ENCODE data around the gene ZBTB39. TPM values are rescaled to one million over a fixed set of nuclear protein-coding genes. Genes with fewer than 3 reads are reported as not detected.
"Not testable (repeated sequence)": the region's sequence is repeated elsewhere in the genome, so short reads cannot be mapped to it uniquely, and the experiment has no call there.

The ZBTB39 gene
- polyA plus RNA-seq, 5 donors = 9.1 to 12.8 (median 10.5) TPM

DNA sequence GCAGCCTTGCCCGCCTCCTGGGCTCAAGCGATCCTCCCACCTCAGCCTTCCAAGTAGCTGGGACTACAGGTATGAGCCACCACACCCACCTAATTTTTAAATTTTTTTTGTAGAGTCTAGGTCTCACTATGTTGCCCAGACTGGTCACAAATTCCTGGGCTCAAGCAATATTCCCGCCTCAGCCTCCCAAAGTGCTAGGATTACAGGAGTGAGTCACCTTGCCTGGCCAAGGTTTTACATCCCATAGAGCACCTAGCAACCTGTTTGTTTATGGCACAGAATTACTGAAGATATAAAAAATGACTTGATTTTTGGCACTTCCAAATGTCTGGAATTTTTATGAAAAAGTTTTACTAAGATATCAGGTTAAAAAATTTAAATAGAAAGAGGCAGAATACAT, 27.1 kb upstream of the ZBTB39 start:
- DNase-seq = no peak

- no peak for DNase-seq
Measured at GRCh38 chr12:57031789-57032188, 25.4 kb upstream of the ZBTB39 start.

DNA sequence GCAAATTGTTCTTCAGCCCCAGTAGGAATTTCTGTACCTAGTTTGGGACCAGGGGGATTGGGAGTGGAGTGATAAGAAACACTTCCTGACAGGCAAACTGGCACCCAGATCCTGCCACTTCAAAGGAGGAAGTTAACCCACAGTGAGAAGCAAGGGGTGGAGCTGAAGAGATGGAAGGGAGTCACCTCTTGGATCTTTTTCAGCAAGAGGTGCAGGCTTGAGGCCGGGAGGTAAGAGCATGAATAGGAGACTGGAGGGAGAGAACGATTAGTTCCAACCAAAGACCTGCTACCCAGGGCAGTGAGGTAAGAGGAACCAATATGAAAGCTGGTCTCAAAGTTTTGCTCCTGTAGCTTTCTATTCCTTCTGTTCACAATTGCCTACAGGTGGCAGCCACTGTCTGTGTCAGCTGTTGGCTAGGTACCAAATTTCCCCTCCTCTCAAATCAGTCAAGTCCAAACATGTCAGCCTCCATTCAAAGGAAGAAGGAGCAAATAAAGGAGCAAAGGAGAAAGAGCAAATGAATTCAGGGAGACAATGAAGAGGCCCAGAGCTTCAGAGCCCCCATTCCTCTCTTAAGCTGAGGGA, 24.9 kb upstream of the ZBTB39 start:
- DNase-seq = no peak

DNA sequence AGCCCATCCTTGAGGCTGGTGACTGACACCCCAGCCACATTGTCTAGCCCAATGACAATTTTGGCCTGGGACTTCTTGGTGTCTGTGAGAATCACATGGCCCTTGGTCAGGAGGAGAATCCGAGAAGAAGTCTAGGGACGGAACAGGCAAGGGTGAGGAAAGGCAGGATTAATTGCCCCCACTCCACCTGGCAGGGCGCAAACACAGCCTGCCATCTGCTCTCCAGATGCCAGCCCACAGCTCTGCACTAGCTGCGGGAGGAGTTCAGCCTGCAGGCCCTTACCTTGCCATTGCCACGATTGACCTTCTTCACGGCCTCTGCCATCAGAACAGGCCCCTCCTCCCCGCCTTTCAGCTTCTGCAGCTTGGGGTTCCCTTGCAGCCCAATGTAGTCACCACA, 23.1 kb upstream of the ZBTB39 start:
- DNase-seq = no peak

DNA sequence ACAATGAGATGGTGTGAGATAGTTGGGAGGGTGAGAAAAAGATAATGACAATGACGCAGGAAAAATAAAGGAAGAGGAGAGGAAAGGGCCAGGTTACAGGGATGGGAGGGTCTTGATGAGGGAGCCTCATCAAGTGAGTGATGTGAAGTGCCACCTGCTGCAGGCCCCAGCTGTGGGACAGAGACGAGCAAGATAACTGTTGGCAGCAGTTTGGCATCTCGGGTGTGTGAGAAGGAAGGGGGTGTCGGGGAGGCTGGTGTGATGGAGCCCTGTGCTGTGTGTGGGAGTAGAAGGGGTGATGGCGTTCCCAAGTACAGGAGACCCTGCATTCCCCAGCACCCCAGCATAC, 21.4 kb upstream of the ZBTB39 start:
- no peak for DNase-seq

GRCh38 chr12:57027011-57027804, 20.9 kb upstream of the ZBTB39 start:
- DNase-seq = no peak

DNA sequence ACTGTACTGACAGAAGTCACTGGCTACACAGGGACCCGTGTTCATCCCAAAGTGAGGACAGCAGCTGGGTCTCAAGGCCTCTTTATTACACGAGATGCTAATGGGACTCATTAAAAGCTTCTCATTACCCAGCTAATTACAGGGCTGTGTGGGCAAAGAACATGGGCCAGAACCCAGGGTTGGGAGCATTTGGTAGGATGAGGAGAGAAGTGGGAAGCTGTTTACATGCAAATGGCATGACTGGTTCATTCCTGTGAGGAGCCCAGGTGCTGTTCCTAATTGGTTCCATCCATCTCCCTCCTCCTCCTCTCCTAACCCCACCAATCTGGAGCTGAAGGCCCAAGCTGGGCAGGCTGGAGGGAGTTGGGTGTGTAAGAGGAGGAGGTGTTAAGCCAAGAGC, 18.9 kb upstream of the ZBTB39 start:
- no peak for DNase-seq

DNA sequence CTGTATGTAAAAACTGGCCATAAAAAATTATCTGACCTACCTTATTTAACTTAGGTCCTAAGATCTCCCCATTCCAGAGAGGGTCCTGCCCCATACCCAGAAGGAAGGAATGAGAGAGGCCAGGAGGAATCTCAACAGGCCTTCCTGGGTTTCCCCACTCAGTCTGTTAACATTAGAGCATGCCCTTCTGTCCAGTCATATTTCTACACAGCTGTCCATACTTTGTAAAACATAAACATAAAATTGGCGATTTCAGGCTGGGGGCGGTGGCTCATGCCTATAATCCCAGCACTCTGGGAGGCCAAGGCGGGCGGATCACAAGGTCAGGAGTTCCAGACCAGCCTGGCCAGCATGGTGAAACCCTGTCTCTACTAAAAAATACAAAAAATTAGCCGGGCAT, 16.0 kb upstream of the ZBTB39 start:
- not testable (repeated sequence) for DNase-seq

DNA sequence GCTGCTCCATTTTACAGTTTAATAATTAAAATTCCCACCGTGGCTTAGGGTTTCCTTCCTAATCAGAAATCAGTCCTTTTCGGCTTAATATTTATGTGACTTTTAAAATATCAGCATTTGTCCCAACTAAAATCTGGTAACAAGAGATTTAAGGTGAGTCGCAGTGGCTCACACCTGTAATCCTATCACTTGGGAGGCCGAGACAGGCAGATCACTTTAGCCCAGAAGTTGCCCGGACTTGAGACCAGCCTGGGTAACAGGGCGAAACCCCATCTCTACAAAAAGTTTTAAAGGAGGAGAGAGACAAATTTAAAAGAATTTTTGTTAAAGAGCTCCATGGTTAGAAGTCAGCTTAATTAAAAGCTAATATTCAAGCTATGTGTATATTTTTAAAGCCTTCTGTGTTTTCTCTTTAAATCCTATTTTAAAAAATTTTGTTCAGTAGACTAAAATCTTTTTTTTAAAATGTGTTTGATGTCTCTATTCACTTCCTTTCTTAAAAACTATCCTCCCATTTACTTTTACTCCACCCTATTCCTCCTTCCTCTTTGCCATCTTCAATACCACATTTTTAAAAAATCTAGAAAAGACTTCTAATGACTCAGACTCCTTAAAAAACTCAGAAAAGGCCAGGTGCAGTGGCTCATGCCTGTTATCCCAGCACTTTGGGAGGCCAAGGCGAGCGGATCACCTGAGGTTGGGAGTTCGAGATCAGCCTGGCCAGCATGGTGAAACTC, 13.8 kb upstream of the ZBTB39 start:
- no peak for DNase-seq

- no peak for DNase-seq
Measured at GRCh38 chr12:57018906-57019305, 12.6 kb upstream of the ZBTB39 start.

GRCh38 chr12:57018353-57018752, 12.0 kb upstream of the ZBTB39 start:
- DNase-seq = not testable (repeated sequence)

DNA sequence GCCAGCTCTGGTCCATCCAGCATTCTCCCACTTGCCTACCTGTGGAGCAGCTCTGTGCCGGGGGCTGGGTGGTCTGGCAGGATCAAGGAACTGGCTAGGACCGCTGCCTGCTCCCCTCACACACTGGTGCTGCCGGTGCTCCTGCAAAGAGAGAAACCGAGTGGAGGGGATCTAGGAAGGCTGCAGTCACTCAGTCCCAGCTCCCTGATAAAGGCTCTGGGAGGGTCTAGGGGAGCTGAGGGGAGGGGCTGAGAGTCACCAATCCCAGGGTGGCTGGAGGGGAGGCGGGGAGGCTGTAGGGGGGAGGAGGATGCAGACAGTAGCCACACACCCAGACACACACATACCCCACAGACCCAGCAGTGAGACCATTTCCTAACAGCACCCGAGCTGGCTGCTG, 10.0 kb upstream of the ZBTB39 start, which contains the start of gene TAC3:
Gene TAC3, minus strand, starts transcription at position 182 of the 400 bp plus-strand sequence. CDS start 732 bp downstream, outside the sequence.
- DNase-seq = no peak

- no peak for DNase-seq
Measured at GRCh38 chr12:57012600-57013465, 6.5 kb upstream of the ZBTB39 start.

DNA sequence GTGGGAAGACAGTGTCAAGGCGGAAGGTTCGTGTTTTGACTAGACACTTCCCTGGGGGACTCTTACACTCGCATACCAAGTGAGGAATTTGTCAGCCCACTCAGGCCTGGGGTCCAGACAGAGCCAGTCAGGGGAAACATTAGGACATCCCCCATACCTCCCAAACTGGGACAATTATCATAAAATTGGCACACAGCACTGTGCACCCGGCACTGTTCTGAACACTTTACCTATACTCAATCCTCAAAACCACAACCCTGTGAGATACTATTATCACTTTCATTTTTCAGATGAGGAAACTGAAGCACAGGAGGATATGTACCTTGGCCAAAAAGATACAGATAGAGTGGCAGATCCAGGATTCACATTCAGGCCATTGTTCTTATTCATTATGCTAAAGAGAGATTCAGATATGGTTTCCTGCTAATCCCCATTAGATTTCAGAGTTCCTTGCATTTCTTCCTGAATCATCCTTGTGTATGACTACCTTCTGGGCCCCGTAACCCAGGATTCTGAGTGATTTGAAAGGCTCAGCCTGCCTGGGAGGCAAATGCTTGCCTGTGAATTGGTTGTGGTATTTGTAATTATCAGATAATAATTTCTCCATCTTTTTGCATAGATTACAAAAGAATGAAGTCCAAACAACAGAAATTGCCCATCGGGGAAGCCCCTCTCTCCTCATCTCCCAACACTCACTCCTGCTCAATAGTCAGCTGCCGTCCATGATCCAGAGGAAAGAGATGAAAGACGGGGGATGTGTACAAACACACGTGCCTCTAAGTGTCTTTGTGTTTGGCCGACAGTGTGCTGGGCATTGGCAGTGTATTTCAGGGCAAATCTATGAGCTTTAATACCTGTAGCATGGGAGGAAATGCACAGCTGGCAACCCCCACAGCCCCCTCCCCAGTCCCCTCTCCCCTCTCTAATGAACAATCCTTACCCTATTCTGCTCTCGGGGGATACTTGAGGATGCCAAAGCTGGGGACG, 5.4 kb upstream of the ZBTB39 start:
- DNase-seq = no peak

DNA sequence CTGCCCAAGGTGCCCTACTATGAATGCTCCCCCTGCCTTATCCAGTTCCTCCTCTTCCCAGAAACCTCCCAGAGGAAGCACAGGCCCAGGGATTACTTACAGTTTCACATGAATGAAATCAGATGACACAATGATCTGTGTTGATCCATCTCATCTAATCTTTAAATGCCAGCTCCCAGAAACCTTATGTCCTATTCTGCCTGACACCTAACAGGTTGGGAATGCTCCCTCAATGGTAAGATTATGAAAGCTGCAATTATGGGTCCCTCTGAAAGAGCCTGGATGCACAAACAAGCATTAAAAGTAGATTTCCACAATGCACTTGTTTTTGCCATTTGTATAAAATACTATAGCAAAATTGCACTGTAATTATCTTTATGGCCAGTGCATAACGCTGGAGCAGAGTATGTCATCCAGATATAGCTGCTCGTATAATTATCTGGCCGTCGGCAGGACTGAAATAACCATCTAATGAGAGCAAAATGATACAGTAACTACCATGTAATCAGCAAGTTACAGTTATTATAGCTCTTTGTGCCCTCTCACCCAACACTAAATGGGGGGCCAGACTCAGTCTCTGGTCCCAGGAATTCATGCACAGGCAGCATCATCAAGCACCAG, 4.4 kb upstream of the ZBTB39 start:
- DNase-seq = no peak

- no peak for DNase-seq
Measured at GRCh38 chr12:57009949-57010626, 3.7 kb upstream of the ZBTB39 start.

GRCh38 chr12:57008178-57008577, 1.8 kb upstream of the ZBTB39 start:
- DNase-seq = no peak

- DNase-seq = no peak
Measured at GRCh38 chr12:57006809-57007475, 596 bp upstream of the ZBTB39 start.

DNA sequence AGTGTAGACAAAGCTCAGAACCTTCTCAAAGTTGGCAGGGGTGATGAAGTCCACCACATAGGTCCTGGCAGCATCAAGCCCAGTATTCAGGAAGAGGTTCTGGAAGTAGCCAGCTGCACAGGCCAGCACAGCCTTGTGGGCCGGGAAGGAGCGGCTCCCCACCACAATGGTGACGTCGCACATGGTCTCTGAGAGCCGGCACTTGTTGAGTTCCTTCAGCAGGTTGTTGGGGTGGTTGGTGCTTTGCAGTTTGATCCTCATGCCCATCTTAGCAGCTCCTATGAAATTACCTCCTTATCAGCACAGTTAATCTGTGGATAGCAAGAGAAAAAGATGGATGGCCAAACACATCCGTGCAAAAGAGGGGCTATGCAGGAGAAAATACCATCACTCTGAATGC, 1.7 kb downstream of the ZBTB39 start:
- DNase-seq = no peak

Measured in right lung (tissue), 5 donors.